Cerebellar cortex (tissue), 1 donor: Measurements from ENCODE around the gene SCAPER.

Experiments used
- DNase-seq: peaks from one replicate; pipeline ENCODE4 v3.0.0-alpha.2; 2015; ENCODE audit warnings: low spot score

Gene SCAPER

DNA sequence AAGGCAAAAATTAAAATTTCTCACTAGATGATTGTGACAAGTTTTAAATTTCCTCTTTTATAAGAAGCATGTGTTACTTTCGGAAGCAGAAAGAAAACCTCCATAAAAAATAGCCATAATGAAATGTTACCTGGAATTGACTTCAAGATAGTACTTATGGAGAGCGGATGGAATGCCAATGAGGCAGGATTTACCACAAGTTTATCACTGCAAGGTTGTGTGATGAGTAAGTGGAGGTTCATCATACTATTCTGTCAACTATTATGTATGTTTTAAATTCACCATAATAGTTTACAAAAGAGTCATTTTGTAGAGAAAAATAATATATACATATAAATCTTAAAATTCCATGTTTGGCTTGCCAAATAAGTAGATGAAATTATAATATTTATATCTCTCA is 230.3 kb downstream of the SCAPER start:
- DNase-seq: no peak

DNA sequence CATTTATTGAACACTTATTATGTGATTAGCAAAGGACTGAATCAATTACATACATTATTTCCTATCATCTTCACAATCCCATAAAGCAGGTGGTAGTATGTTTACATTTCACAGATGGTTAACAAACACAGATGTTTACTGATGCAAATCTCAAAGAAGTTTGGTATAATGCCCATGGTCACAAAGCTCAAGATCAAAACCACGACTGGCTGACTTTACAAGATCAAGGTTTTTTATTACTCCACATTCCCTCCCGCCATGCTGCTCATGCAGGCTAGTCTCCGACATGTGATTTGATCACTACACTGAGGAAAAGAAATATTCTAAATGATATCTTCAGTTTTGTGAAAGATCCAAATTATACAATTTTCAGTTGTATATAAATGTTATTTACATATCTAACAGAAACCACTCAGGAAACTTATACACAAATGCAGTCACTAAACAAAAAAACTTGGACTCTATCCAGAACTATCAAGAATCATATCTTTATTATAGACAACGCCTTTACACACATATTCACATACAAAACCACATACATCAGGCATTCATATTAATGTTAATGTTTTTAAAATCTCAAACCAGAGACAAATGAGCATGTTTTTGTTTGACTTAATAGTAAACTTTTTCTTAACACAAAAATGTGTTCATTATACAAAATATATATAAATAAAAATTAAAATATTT is 235.5 kb downstream of the SCAPER start:
- no peak for DNase-seq

DNA sequence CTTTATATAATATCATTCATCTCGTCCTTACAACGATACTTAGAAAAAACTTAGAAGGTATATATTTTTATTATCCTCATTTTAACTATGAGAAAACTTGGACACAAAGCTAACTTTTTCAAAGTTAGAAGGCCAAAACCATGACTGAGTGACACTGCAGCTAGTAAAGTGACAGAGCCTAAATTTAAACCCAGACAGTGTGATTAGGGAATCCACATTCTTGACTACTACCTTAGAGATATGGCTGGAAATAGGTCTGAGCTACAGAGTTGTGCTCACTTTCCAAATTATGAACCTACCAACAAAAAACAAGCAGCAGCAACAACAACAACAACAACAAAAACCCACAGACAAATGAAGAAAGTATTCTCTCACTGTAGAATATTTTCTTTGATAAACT is 236.2 kb downstream of the SCAPER start:
- DNase-seq: no peak

DNA sequence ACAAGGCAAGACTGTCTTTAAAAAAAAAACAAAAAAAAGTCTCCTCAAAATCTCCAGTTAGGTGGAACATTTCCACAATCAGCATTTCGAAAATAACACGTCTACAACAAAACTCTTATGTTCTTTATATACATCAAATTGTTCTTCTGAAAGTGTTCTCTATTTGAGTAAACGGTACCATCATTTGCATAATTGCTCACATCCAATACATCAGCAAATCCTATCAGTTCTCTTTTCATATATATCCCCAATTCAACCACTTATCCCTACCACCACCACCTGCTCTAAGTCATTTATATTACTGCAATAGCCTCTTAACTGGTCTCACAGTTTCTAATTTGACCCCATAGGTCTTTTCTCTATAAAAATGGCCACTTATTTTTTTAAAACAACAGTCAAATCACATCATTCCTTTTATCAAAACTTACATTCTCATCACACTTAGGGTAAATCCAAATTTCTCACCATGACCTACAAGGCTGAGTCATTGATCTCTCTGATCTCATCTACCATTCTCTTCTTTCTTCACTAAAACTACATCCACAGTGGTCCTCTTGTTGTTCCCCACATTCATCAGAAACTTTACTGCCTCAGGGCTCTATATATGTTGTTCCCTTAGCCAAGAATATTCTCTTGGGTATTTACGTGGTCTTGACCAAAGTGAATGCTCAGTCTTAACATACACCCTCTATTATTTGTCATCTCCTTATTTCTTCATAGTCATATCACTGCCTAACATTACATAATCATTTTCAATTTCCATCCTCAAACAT is 237.0 kb downstream of the SCAPER start:
- DNase-seq: no peak

DNA sequence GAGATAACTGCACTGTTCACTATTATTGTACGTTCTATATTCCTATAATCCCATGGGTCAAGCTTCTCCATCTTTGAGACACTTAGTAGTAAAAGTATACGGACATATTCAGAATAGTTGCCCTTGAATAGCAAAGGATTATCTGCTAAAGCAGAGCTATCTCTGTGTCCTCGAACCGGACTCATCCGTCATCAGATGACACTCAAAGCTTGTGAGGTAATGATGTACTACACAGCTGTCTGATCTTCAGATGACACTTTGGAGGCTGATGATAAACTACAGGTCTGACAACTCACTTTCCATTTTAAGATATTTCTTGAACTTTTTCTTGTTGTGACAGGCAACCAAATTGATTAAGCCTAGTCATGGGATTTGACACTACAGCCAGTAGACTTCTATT is 240.2 kb downstream of the SCAPER start:
- DNase-seq: no peak

DNA sequence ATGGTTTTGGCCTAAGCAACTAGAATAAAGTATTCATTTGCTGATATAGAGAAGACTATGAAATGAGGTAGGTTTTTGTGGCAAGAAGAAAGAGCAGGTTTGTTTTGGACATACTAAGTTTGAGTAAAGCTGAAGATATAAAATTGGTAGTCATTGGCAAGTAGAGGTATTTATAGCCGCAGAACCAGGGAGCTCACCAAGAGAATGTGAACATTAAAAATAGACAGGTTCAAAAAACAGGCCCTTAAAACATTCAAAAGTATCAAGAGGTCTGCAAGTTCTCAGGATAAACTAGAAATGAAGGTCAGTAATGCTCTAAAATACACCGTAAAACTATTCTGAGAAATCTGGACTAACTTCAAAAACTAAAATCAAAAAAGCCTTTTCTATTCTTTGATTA is 240.7 kb downstream of the SCAPER start:
- no peak for DNase-seq

DNA sequence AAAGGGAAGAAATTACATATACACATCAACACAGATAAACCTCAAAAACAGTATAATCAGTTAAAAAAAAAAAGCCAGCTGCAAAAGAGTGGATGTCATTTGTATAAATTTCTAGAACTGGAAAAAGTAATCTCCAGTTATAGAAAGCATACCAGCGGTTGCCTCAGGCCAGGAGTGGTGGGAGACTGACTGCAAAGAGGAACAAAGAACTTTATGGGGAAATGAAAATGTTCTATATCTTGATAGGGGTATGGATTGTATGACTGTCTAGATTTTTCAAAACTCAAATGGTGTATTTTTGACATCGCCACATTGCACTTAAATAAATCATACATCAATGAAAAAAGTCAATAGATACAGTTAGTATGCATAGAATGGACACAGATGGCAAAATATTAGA is 241.6 kb downstream of the SCAPER start:
- DNase-seq: no peak

DNA sequence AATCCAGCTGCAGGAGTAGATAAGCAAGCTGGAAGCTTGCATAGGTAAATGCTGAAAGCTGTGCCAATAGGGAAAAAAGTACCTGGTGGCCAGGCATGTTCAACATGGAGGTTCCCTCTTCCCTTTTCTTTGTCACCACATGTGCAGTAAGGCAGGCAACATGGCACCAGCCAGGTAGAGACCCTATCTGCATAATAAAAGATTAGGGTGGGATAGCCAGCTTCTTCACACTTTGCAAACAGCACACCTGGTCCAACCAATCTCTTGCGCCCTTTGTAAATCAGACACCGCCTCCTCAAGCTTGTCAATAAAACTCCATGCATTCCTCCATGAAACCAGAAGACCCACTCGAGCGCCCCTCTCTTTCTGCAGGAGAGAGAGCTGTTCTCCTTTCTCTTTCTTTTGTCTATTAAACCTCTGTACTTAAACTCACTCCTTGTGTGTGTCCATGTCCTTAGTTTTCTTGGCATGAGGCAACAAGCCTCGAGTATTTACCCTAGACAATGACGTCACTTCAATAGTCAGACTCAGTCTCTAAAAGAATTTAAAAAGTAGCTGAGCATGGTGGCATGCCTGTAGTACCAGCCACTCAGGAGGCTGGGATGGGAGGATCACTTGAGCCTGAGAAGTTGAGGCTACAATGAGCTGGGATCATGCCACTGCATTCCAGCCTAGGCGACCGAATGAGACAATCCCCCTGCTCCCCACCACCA is 256.3 kb downstream of the SCAPER start:
- no peak for DNase-seq

DNA sequence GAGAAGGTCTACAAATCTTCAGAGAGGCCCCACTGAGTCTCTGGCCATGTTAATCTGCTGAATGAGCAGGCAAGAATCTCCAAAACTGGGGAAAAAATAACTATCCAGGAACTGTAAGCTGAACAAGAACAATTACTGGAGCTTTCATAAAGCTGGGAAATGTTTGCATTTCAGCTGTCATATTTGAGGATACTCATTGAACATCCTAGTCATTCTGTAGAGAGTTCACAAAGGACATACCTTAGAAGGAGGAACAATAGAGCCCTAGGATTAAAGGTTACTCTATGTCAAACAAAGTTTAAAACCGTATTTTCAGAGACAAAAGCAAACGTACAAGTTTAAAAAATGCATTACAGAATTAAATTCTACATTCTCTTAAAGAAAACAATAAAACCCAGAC is 257.5 kb downstream of the SCAPER start:
- no peak for DNase-seq

DNA sequence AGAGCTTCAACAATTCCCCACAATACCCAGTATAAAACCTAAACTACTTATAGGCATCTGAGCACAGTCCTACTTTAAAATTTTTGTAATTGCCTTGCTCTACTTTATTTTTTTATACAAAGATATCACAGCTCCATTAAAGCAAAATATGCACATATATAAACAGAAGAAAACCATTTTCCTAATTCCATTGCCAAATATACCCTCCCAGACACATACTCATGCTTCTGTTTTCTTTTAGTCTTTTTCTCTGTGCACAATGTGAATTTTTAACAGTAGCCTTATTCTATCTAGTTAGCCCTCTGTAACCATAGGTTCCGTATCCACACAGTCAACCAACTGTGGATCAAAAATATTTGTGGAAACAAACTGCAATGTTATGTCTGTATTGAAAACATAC is 260.5 kb downstream of the SCAPER start:
- DNase-seq: no peak

DNA sequence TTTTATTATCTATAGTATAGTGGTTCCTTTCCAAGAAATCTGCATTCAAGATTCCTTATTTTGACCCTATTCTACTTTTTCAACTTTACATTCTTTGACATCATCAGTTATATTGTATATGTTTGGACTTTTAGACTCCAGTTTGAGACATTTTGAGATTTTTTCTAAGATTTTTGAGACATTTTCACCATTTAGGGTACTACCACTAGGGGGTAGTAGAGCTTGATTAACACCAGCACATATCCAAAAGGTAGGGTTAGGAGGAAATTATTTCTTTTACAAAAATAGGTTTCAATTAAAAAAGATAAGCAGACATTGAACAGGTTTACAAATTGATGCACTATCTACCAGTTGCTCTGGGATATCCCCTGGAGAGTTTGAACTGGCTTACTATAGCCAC is 262.5 kb downstream of the SCAPER start:
- DNase-seq: no peak

DNA sequence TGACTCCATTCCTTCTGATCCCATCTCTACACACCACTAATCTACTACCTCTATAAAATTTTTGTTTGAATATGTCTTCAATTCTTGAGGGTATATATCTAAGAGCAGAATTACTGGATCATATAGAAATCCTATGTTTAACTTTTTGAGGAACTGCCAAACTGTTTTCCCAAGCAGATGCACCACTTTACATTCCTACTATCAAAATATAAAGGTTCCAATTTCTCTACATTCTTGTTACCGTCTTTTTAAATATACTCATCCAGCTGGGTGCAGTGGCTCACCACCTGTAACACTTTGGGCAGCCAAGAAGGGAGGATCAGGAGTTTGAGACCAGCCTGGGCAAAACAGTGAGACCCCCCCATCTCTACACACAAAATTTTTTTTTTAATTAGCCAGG is 268.0 kb downstream of the SCAPER start:
- DNase-seq: no peak

DNA sequence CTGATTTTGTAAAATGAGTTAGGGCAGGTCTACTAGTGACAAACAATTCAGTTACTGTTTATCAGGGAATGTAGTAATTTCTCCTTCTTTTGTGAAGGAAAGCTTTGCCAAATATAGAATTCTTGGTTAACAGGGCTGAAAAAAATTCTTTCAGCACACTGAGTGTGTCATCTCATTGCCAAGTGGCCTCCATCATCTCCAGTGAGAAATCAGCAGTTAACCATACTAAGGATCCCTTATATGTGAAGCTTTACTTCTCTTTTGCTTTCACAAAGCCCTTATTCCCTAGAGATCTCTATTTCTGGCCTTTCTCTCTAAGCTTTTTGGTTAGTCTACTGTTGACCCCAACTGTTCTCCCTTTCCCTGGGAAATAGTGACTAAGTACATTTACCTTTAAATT is 269.1 kb downstream of the SCAPER start:
- DNase-seq: no peak

DNA sequence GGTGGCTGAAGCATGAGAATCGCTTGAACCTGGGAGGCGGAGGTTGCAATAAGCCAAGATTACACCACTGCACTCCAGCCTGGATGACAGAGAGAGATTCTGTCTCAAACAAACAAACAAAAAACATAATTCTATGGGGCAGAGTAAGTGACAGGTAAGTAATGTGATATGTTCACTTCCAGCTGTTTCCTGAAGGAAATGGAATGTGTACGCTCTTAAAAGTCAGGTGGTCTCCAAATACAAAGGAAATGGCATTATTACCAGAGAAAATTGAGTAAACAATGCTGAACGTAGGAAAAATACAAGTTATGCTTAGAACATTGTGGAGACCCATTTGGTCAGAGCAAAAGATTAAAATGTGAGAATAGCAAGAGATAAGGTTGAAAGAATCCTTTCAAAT is 278.5 kb downstream of the SCAPER start:
- no peak for DNase-seq

DNA sequence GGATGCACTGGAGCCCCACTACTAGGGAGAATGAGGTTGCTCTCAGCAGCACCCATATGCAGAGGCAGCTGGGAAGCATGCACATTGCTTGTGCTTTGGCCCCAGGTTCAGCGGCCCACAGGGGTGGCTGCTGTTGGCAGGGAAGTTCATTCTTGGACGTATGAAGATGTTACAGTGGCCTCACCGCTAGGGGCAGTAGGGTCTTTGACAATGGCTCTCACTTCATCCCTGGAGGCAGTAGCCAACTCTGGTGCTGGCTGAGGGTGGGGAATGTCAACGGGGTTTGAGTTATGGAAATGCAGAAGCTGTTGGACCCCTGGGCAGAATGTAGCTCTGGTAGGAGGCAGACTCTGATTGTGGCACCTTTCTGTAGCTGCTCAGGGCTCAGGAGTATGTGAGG is 279.9 kb downstream of the SCAPER start:
- no peak for DNase-seq

DNA sequence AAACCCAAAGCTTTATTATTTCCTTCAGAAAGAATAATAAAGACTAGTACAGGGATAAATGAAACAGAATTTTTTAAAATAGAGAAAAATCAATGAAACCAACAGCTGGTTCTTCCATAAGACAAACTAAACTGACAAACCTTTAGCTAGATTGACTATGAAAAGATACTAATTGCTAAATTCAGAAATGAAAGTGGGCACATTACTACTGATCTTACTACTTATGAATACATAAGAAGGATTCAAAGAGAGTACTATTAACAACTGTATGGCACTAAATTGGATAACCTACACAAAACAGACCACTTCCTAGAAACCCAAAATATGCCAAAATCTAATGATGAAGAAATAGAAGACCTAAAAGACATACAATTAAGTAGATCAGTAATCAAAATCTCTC is 290.4 kb downstream of the SCAPER start:
- DNase-seq: no peak

DNA sequence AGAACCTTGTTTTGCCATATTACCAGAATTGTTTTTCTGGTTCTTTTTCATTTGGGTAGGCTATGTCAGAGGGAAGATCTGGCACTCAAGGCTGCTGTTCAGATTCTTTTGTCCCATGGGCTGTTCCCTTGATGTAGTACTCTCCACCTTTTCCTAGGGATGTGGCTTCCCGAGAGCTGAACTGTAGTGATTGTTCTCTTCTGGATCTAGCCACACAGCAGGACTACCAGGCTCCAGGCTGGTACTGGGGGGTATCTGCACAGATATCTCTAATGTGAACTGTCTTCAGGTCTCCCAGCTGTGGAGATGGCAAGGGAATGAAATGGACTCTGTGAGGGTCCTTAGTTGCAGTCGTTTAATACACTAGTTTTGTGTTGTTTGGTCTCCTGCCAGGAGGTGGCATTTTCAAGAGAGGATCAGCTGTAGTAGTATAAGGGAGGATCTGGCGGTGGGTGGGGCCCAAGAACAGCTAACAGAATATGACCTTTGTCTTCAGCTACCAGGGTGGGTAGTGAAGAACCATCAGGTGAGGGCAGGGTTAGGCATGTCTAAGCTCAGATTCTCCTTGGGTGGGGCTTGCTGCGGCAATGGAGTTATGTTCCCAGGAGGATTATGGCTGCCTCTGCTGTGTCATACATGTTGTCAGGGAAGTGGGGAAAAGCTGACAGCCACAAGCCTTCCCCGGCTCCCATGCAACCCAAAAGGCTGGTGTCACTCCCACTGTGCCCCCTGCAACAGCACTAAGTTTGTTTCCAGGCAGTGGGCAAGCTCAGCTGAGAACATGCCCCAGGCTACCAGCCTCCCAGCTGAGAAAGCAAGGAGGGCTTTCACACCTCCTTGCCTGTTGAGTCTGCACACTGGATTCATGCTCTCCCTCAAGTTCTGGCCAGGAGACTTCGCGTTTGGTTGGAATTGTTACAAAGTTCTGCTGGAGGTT is 316.1 kb downstream of the SCAPER start:
- DNase-seq: no peak

DNA sequence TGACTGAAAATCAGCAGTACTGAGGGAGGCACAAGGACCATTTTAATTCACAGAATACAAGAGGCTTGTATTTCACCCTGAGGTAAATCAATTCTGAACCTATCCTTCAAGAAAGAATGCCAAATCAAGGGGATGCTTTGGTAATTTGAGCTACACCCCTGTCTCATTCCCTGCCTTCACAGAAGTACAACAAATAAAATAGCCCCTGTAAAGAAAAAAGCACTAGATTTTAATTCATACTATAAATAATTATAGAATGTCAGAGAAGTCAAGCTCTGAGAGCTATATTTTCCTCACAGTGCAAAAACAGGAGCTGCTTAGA is 319.6 kb downstream of the SCAPER start:
- no peak for DNase-seq

DNA sequence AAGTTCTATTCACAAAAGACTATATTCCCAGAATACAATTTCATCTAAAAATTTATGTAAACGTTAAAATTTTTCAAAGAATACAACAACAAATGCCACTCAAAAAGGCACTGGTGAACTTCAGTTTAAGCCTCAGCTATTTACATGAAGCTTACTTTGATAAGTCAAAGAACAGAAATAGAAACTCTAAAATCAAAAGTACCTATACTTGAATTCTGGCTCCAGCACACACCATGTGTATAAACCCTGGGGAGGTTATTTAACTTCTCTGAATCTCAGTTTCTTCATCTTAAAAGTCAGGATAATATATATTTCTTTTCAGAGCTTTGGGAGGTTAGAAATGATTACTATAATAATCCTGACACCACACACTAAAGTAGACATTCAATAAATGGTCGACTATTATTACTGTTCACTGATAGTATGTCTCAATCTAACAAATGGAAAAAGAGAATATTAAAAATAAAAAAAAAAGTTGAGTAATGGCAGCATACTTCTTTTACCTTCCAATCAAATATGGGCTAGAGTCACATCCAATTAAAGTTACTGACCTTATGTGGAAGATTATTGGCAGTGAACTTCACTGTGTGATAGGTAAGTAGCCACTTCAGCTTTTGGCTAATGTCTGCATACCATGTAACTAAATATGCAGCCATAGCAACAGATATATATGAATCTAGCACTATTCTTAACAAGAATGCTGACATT is 320.1 kb downstream of the SCAPER start:
- DNase-seq: no peak

DNA sequence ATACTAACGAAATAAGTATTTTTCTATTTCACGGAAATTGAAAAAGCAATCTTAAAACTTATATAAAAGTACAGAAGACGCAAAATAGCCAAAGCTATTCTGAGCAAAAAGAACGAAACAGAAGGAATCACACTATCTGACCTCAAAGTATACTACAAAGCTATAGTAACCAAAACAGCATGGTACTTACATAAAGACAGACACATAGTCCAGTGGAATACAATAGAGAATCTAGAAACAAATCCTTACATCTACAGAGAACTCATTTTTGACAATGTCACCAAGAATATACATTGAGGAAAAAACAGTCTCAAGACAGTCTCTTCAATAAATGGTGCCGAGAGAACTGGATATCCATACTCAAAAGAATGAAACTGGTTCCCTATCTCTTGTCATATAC is 322.6 kb downstream of the SCAPER start:
- no peak for DNase-seq

DNA sequence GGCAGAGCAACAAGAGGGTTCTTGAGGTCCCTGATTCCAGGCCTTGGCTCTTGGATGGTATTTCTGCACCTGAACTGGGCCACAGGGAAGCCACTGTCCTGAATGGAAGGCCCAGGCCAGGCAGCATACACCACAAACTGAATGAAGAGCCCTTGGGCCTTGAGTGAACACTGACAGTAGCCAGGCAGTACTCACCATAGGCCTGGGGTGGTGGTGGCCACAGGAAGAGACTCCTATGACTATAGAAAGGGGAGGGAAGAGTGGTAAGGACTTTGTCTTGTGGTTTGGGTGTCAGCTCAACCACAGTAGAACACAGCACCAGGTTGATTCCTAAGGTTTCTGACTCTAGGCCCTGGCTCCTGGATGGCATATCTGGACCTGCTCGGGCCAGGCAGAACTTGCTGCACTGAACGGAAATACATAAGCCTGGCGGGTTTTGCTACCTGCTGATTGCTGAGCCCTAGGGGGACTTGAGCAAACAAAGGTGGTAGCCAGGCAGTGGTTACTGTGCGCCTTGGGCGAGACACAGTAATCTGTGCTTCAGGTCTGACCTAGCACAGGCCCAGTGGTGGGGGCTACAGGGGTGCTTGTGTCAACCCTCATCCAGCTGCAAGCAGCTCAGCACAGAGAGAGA is 327.1 kb downstream of the SCAPER start:
- no peak for DNase-seq
